ENCODE measurements around the gene HS2ST1.

The HS2ST1 gene

GRCh38 chr1:87034351-87034750 is 119.9 kb downstream of the HS2ST1 start:
- Mint-ChIP-seq H3K27me3 (ENCODE audit: low read depth) (no peaks in the 10 kb centered on the region), H3K9me3 (no peaks in the 10 kb centered on the region), H3K4me1 (no peaks in the 10 kb centered on the region), H3K4me3 (no peak overlapping the region), H3K27ac (no peak overlapping the region), H3K36me3 (ENCODE audit: low read depth) (no peaks in the 10 kb centered on the region)
- no peak for TF ChIP-seq CTCF (IDR thresholded peaks at IDR 0.05; ENCODE audit: unreplicated experiment in 3 of 3)

- no peaks in the 10 kb centered on the region for H3K9me3 Mint-ChIP-seq
- no peaks in the 10 kb centered on the region for H3K27me3 Mint-ChIP-seq (ENCODE audit: low read depth)
- H3K36me3 Mint-ChIP-seq (ENCODE audit: low read depth): no peaks in the 10 kb centered on the region
- peaks cover 6% of the 10 kb centered on the region for H3K4me1 Mint-ChIP-seq
- no peak for TF ChIP-seq CTCF (IDR thresholded peaks at IDR 0.05; ENCODE audit: unreplicated experiment in 3 of 3)
- no peak overlapping the region for H3K4me3 Mint-ChIP-seq
- no peak overlapping the region for H3K27ac Mint-ChIP-seq
Measured at GRCh38 chr1:87039096-87039495, 124.7 kb downstream of the HS2ST1 start.

- H3K36me3 Mint-ChIP-seq (ENCODE audit: low read depth): peaks cover 5% of the 10 kb centered on the region
- H3K9me3 Mint-ChIP-seq: peaks cover 3% of the 10 kb centered on the region
- no peak for TF ChIP-seq CTCF (IDR thresholded peaks at IDR 0.05; ENCODE audit: unreplicated experiment in 3 of 3)
- H3K27me3 Mint-ChIP-seq (ENCODE audit: low read depth): no peaks in the 10 kb centered on the region
- H3K4me3 Mint-ChIP-seq: no peak overlapping the region
- no peak overlapping the region for H3K27ac Mint-ChIP-seq
- peaks cover 6% of the 10 kb centered on the region for H3K4me1 Mint-ChIP-seq
Measured at GRCh38 chr1:87042111-87042811, 127.8 kb downstream of the HS2ST1 start.

GRCh38 chr1:87044424-87044823 is 130.0 kb downstream of the HS2ST1 start:
- peaks cover 8% of the 10 kb centered on the region for H3K36me3 Mint-ChIP-seq (ENCODE audit: low read depth)
- H3K9me3 Mint-ChIP-seq: peaks cover 3% of the 10 kb centered on the region
- TF ChIP-seq CTCF (IDR thresholded peaks at IDR 0.05; ENCODE audit: unreplicated experiment in 3 of 3): no peak

GRCh38 chr1:87044840-87045239 is 130.4 kb downstream of the HS2ST1 start:
- Mint-ChIP-seq H3K9me3 (peaks cover 6% of the 10 kb centered on the region), H3K27ac (no peak overlapping the region), H3K27me3 (ENCODE audit: low read depth) (no peaks in the 10 kb centered on the region), H3K36me3 (ENCODE audit: low read depth) (peaks cover 8% of the 10 kb centered on the region), H3K4me3 (no peak overlapping the region), H3K4me1 (peaks cover 12% of the 10 kb centered on the region)
- TF ChIP-seq CTCF (IDR thresholded peaks at IDR 0.05; ENCODE audit: unreplicated experiment in 3 of 3): no peak

More at GRCh38 chr1:87044424-87044823, 130.0 kb downstream of the HS2ST1 start:
- H3K4me3 Mint-ChIP-seq: no peak overlapping the region
- H3K4me1 Mint-ChIP-seq: peaks cover 7% of the 10 kb centered on the region
- no peak overlapping the region for H3K27ac Mint-ChIP-seq
- no peaks in the 10 kb centered on the region for H3K27me3 Mint-ChIP-seq (ENCODE audit: low read depth)

- peaks cover 8% of the 10 kb centered on the region for H3K36me3 Mint-ChIP-seq (ENCODE audit: low read depth)
- no peak for TF ChIP-seq CTCF (IDR thresholded peaks at IDR 0.05; ENCODE audit: unreplicated experiment in 3 of 3)
- H3K4me3 Mint-ChIP-seq: no peak overlapping the region
- peaks cover 6% of the 10 kb centered on the region for H3K9me3 Mint-ChIP-seq
- H3K4me1 Mint-ChIP-seq: peaks cover 12% of the 10 kb centered on the region
- no peaks in the 10 kb centered on the region for H3K27me3 Mint-ChIP-seq (ENCODE audit: low read depth)
- H3K27ac Mint-ChIP-seq: no peak overlapping the region
Measured at GRCh38 chr1:87045761-87046304, 131.4 kb downstream of the HS2ST1 start.
